Cardiac muscle cell (in vitro differentiated cells and primary cell): ENCODE data around the gene CACNA1A. TPM values are rescaled to one million over a fixed set of nuclear protein-coding genes. Genes with fewer than 3 reads are reported as not detected.
"Not testable (repeated sequence)": the region's sequence is repeated elsewhere in the genome, so short reads cannot be mapped to it uniquely, and the experiment has no call there.

Source experiments
- DNase-seq, 2 donors: peaks; one replicate each; pipeline versions ENCODE4 v3.0.0 to v3.0.0-alpha.2; 2010 to 2017; ENCODE audit warnings: low read depth in 1 of 2, low spot score in 1 of 2
- H3K27ac ChIP-seq: fragments of 200-600 bp; sonication (generic); 2 replicates; pipeline ENCODE4 v1.5.1; 2016
- H3K27me3 ChIP-seq: fragments of 200-600 bp; sonication (generic); 2 replicates; pipeline ENCODE4 v1.6.0; 2016; ENCODE audit warnings: control low read depth
- H3K36me3 ChIP-seq: fragments of 200-600 bp; sonication (generic); 2 replicates; pipeline ENCODE4 v1.5.1; 2016; ENCODE audit warnings: control low read depth
- H3K4me1 ChIP-seq: fragments of 200-600 bp; sonication (generic); 2 replicates; pipeline ENCODE4 v1.8.1; 2017; ENCODE audit warnings: low read depth, mild to moderate bottlenecking, mixed run types
- H3K4me3 ChIP-seq: fragments of 200-600 bp; sonication (generic); 2 replicates; pipeline ENCODE4 v1.5.1; 2016; ENCODE audit warnings: mild to moderate bottlenecking
- H3K9me3 ChIP-seq: fragments of 200-600 bp; sonication (generic); 2 replicates; pipeline ENCODE4 v1.5.1; 2017; ENCODE audit warnings: low read depth, mild to moderate bottlenecking, control low read depth
- polyA plus RNA-seq: library from polyadenylated mRNA; unstranded; fragments of >200 nt; fragmentation: Nextera tagmentation; extraction: Ambion mirVana; gene quantifications from 2 replicates; pipeline ENCODE4 v1.2.1, GENCODE V29; 2016
- total RNA-seq: library from RNA; depleted of rRNA; stranded (reverse); fragments of >200 nt; gene quantifications from 2 replicates; pipeline ENCODE4 v1.2.3, GENCODE V29; 2016
- TF ChIP-seq, protein P1 (sequence below): IDR thresholded peaks from 2 replicates; pipeline ENCODE4 v1.5.1; 2012; ENCODE audit warnings: low read depth, mild to moderate bottlenecking, low read length

The CACNA1A gene
- total and polyA plus RNA-seq, 2 experiments from 2014 or later: 5.6 to 6.8 TPM

DNA sequence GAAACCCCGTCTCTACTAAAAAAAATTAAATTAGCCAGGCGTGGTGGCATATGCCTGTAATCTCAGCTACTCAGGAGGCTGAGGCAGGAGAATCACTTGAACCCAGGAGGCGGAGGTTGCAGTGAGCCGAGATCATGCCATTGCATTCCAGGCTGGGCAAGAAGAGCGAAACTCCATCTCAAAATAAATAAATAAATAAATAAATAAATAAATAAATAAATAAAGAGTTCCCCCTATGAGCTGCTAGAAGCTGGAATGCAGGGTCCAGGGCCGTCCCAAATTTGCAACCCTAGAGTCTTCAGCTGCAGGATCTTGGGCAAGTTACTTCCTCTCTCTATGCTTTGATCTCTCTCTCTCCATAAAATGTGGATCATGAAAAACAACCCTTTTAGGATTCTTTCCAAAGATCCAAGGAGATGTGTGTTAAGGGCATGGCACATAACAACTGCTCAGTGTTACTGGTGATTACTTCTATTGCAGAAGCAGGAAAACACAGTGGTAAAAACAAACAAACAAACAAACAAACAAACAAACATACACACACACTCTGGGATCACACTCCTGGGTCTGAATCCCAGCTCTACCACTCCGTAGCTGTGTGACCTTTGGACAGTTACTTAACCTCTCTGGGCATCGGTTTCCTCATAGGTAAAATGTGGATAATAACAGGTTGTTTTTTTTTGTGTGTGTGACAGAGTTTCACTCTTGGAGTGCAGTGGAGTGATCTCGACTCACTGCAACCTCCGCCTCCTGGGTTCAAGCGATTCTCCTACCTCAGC lies 78.8 kb downstream of the CACNA1A start:
- TF ChIP-seq, protein P1, sequence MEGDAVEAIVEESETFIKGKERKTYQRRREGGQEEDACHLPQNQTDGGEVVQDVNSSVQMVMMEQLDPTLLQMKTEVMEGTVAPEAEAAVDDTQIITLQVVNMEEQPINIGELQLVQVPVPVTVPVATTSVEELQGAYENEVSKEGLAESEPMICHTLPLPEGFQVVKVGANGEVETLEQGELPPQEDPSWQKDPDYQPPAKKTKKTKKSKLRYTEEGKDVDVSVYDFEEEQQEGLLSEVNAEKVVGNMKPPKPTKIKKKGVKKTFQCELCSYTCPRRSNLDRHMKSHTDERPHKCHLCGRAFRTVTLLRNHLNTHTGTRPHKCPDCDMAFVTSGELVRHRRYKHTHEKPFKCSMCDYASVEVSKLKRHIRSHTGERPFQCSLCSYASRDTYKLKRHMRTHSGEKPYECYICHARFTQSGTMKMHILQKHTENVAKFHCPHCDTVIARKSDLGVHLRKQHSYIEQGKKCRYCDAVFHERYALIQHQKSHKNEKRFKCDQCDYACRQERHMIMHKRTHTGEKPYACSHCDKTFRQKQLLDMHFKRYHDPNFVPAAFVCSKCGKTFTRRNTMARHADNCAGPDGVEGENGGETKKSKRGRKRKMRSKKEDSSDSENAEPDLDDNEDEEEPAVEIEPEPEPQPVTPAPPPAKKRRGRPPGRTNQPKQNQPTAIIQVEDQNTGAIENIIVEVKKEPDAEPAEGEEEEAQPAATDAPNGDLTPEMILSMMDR: no peak
- Histone ChIP-seq H3K4me1 (peaks cover 12% of the 10 kb centered on the region), H3K4me3 (no peak overlapping the region), H3K9me3 (no peaks in the 10 kb centered on the region), H3K36me3 (no peaks in the 10 kb centered on the region), H3K27ac (peak overlapping the region; percentile 50), H3K27me3 (no peaks in the 10 kb centered on the region)
- DNase-seq: no peak

DNA sequence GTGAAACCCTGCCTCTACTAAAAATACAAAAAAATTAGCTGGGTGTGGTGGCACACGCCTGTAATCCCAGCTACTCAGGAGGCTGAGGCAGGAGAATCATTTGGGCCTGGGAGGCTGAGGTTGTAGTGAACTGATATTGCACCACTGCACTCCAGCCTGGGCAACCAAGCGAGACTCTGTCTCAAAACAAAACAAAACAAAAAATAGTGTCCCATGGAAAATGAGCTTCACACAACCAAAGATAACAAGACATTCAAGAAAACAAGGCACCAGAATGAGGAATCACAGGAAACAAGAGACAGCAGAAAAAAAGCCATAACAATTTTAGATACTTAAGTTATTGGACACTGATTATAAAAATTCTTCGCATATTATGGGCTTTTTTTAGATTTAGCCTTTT lies 80.4 kb downstream of the CACNA1A start:
- not testable (repeated sequence) for DNase-seq, H3K4me3 ChIP-seq, H3K36me3 ChIP-seq, H3K27ac ChIP-seq, H3K27me3 ChIP-seq, H3K9me3 ChIP-seq
- peaks cover 12% of the 10 kb centered on the region for H3K4me1 ChIP-seq

DNA sequence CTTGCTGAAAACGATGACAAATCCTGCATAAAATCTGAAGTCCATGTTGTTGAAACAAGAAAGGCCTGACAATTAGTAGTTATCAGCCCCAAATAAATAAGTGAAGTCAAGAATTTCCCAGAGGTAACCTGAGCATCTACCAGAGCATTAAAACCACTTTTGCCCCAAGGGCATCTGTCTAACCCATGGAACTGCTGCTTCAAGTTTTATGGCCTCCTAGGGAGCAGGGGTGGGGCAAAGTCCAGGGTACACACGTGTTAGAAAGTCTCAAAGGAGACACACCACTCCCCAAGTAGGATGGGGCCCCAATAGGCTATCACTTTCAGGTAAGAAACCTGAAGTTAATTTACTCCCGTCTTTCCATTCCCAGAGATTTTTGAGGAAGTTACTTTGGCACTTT lies 81.1 kb downstream of the CACNA1A start:
- H3K4me1 ChIP-seq: peaks cover 12% of the 10 kb centered on the region

DNA sequence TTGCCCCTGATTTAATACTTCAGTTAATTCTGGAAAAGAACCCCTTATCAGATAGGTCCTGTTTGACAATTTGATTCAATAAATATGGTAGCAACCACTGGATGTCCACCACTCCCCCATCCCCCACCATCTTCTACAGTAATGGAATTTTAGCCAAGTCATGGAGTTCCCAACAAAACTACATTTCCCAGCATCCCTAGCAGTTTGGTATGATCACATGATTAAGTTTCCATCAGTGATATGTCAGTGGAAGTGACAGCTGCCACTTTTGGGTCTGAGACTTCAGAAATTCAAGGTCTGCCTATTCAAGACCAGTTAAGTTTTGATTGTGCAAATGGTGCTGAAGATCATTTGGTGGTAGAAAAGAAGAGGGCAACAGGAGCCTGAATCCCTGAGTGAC lies 85.5 kb downstream of the CACNA1A start:
- TF ChIP-seq, protein P1: no peak
- no peak overlapping the region for H3K27ac ChIP-seq
- H3K4me1 ChIP-seq: no peaks in the 10 kb centered on the region
- no peaks in the 10 kb centered on the region for H3K9me3 ChIP-seq
- no peaks in the 10 kb centered on the region for H3K27me3 ChIP-seq
- no peak overlapping the region for H3K4me3 ChIP-seq
- DNase-seq: no peak
- H3K36me3 ChIP-seq: no peaks in the 10 kb centered on the region

More for the DNA sequence above, 81.1 kb downstream of the CACNA1A start:
- Histone ChIP-seq H3K4me3 (no peak overlapping the region), H3K36me3 (no peaks in the 10 kb centered on the region), H3K9me3 (no peaks in the 10 kb centered on the region), H3K27me3 (no peaks in the 10 kb centered on the region), H3K27ac (no peak overlapping the region)
- no peak for DNase-seq
- TF ChIP-seq, protein P1: no peak

DNA sequence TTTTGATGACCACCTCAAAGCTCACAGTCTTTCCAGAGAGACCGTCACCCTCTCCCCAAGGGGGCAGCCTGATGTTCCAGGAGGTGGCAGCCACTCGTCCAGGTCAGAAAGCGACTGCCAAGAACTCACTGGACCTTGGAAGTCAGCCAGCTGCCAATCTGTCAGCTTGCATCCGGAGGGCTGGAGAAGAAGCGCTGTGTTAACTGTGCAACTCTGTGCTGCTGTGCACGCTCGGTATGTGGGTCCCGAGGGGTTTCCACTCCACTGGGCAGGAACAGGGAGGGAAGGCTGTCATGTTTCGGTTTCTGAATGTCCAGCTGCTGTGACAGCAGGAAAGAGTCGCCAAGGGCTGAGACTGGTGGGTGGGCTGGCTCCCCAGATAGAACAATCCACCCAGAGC lies 89.2 kb downstream of the CACNA1A start:
- TF ChIP-seq, protein P1: no peak
- no peaks in the 10 kb centered on the region for H3K9me3 ChIP-seq
- no peaks in the 10 kb centered on the region for H3K36me3 ChIP-seq
- no peaks in the 10 kb centered on the region for H3K4me1 ChIP-seq
- no peak overlapping the region for H3K27ac ChIP-seq
- no peak overlapping the region for H3K4me3 ChIP-seq
- no peaks in the 10 kb centered on the region for H3K27me3 ChIP-seq
- peak; percentile 14 to 24 for DNase-seq

DNA sequence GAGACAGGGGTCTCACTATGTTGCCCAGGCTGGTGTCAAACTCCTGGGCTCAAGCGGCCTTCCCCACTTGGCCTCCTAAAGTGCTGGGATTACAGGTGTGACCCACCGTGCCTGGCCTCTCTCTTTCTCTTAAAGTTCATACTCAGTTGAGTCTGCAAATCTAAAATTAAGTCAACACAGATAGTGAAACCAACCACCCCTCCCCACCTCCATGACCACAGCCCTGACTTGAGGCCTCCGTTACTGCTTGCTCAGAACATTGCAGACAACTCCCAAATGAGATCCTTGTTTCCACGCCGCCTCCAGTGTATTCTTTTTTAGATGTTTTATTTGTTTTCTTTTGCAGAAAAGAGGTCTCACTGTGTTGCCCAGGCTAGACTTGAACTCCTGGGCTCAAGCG lies 94.4 kb downstream of the CACNA1A start:
- TF ChIP-seq, protein P1: no peak
- no peaks in the 10 kb centered on the region for H3K9me3 ChIP-seq
- no peaks in the 10 kb centered on the region for H3K36me3 ChIP-seq
- DNase-seq: no peak
- no peaks in the 10 kb centered on the region for H3K27me3 ChIP-seq
- no peak overlapping the region for H3K27ac ChIP-seq
- H3K4me3 ChIP-seq: no peak overlapping the region
- H3K4me1 ChIP-seq: no peaks in the 10 kb centered on the region
